Neural progenitor cell (in vitro differentiated cells): ENCODE results near the gene PKN1. TPM values are rescaled to one million over a fixed set of nuclear protein-coding genes. Genes with fewer than 3 reads are reported as not detected.

Experiments used
- DNase-seq: peaks from one replicate; pipeline ENCODE4 v3.0.0-alpha.2; 2016; ENCODE audit warnings: low spot score
- H2AFZ ChIP-seq: fragments of 200-600 bp; sonication (generic); replicated peaks from 2 replicates; pipeline ENCODE4 v1.6.1; 2016; ENCODE audit warnings: antibody characterized with exemption
- H3F3A ChIP-seq: fragments of 200-600 bp; sonication (generic); 2 replicates; pipeline ENCODE4 v1.6.1; 2016; ENCODE audit warnings: antibody characterized with exemption, low read depth
- H3K27ac ChIP-seq: fragments of 200-600 bp; sonication (generic); 2 replicates; pipeline ENCODE4 v1.5.1; 2016; ENCODE audit warnings: mild to moderate bottlenecking
- H3K27me3 ChIP-seq: fragments of 200-600 bp; sonication (generic); 2 replicates; pipeline ENCODE4 v1.6.1; 2016; ENCODE audit warnings: mild to moderate bottlenecking, moderate library complexity
- H3K36me3 ChIP-seq: fragments of 200-600 bp; sonication (generic); 2 replicates; pipeline ENCODE4 v1.5.1; 2016
- H3K4me1 ChIP-seq: fragments of 200-600 bp; sonication (generic); 2 replicates; pipeline ENCODE4 v1.6.1; 2016; ENCODE audit warnings: mixed run types
- H3K4me2 ChIP-seq: fragments of 200-600 bp; sonication (generic); 2 replicates; pipeline ENCODE4 v1.6.1; 2016
- H3K4me3 ChIP-seq: fragments of 200-600 bp; sonication (generic); 2 replicates; pipeline ENCODE4 v1.5.1; 2016
- H3K79me2 ChIP-seq: fragments of 200-600 bp; sonication (generic); 2 replicates; pipeline ENCODE4 v1.6.1; 2016; ENCODE audit warnings: low read depth
- H3K9ac ChIP-seq: fragments of 200-600 bp; sonication (generic); 2 replicates; pipeline ENCODE4 v1.6.1; 2016
- H3K9me3 ChIP-seq: fragments of 200-600 bp; sonication (generic); 2 replicates; pipeline ENCODE4 v1.5.1; 2016; ENCODE audit warnings: low read depth
- H4K20me1 ChIP-seq: fragments of 200-600 bp; sonication (generic); 2 replicates; pipeline ENCODE4 v1.6.1; 2016; ENCODE audit warnings: low read depth
- H3K27ac Mint-ChIP-seq: 3 replicates; pipeline ENCODE4 v1.8.0; 2021; ENCODE audit warnings: mixed read lengths
- H3K27me3 Mint-ChIP-seq: 2 replicates; pipeline ENCODE4 v1.8.0; 2022; ENCODE audit warnings: low read depth, mild to moderate bottlenecking, inconsistent platforms, moderate library complexity, mixed read lengths; ENCODE audit not compliant: insufficient read depth
- H3K36me3 Mint-ChIP-seq: 3 replicates; pipeline ENCODE4 v1.8.0; 2021; ENCODE audit warnings: mixed read lengths
- H3K4me1 Mint-ChIP-seq: 3 replicates; pipeline ENCODE4 v1.8.0; 2021; ENCODE audit warnings: mixed read lengths
- H3K4me3 Mint-ChIP-seq: 3 replicates; pipeline ENCODE4 v1.8.0; 2021; ENCODE audit warnings: mild to moderate bottlenecking, moderate library complexity, mixed read lengths
- H3K9me3 Mint-ChIP-seq: 3 replicates; pipeline ENCODE4 v1.8.0; 2020; ENCODE audit warnings: mixed read lengths
- CTCF ChIP-seq: fragments of 200-600 bp; sonication (generic); IDR thresholded peaks from 2 replicates; pipeline ENCODE4 v1.5.1; 2017; ENCODE audit warnings: antibody characterized with exemption, mild to moderate bottlenecking
- EZH2 ChIP-seq: fragments of 200-600 bp; sonication (generic); IDR thresholded peaks from 2 replicates; pipeline ENCODE4 v1.6.1; 2017; ENCODE audit warnings: antibody characterized with exemption, mild to moderate bottlenecking, moderate library complexity
- EZH2phosphoT487 ChIP-seq: fragments of 200-600 bp; sonication (generic); IDR thresholded peaks from 2 replicates; pipeline ENCODE4 v1.6.1; 2017; ENCODE audit warnings: antibody characterized with exemption
- total RNA-seq: library from RNA; depleted of rRNA; stranded (reverse); fragments of >200 nt; gene quantifications from 2 replicates; pipeline ENCODE4 v1.2.3, GENCODE V29; 2015; ENCODE audit warnings: low replicate concordance

PKN1 gene
- total RNA-seq, 1 donor from 2014 or later, result 29.0 TPM

GRCh38 chr19:14413693-14414181 lies 19.4 kb upstream of the PKN1 start:
- Histone ChIP-seq H3K4me3 (no peak overlapping the region), H3K79me2 (peaks cover 69% of the 10 kb centered on the region), H3K9me3 (no peaks in the 10 kb centered on the region), H3K9ac (no peak overlapping the region), H3K4me2 (no peak overlapping the region), H3K27ac (no peak overlapping the region), H3K27me3 (no peaks in the 10 kb centered on the region), H2AFZ (no peak overlapping the region), H4K20me1 (peaks cover 72% of the 10 kb centered on the region), H3F3A (peaks cover 2% of the 10 kb centered on the region), H3K4me1 (peaks cover 13% of the 10 kb centered on the region), H3K36me3 (no peaks in the 10 kb centered on the region)
- H3K36me3 Mint-ChIP-seq, result peaks cover 25% of the 10 kb centered on the region
- no peaks in the 10 kb centered on the region for H3K9me3 Mint-ChIP-seq
- peaks cover 1% of the 10 kb centered on the region for H3K27me3 Mint-ChIP-seq
- no peak for DNase-seq
- H3K27ac Mint-ChIP-seq, result no peak overlapping the region
- peaks cover 31% of the 10 kb centered on the region for H3K4me1 Mint-ChIP-seq
- H3K4me3 Mint-ChIP-seq, result no peak overlapping the region
- TF ChIP-seq EZH2phosphoT487 (no peak), EZH2 (no peak), CTCF (no peak)

GRCh38 chr19:14414926-14415690 lies 18.0 kb upstream of the PKN1 start:
- Mint-ChIP-seq H3K4me3 (no peak overlapping the region), H3K4me1 (peaks cover 40% of the 10 kb centered on the region), H3K27ac (no peak overlapping the region), H3K36me3 (peaks cover 21% of the 10 kb centered on the region), H3K27me3 (peaks cover 5% of the 10 kb centered on the region), H3K9me3 (no peaks in the 10 kb centered on the region)
- TF ChIP-seq EZH2phosphoT487, result no peak
- TF ChIP-seq CTCF, result no peak
- TF ChIP-seq EZH2, result no peak
- no peak overlapping the region for H3K27ac ChIP-seq
- H3K4me1 ChIP-seq, result peaks cover 13% of the 10 kb centered on the region
- no peak overlapping the region for H2AFZ ChIP-seq
- DNase-seq, result no peak
- H3K9ac ChIP-seq, result no peak overlapping the region
- no peak overlapping the region for H3K4me3 ChIP-seq
- H3K36me3 ChIP-seq, result no peaks in the 10 kb centered on the region
- peaks cover 73% of the 10 kb centered on the region for H4K20me1 ChIP-seq
- H3F3A ChIP-seq, result peaks cover 14% of the 10 kb centered on the region
- H3K27me3 ChIP-seq, result no peaks in the 10 kb centered on the region
- H3K4me2 ChIP-seq, result no peak overlapping the region
- H3K9me3 ChIP-seq, result no peaks in the 10 kb centered on the region
- H3K79me2 ChIP-seq, result peaks cover 70% of the 10 kb centered on the region

GRCh38 chr19:14416817-14417231 lies 16.3 kb upstream of the PKN1 start:
- Histone ChIP-seq H3K9ac (no peak overlapping the region), H3K36me3 (no peaks in the 10 kb centered on the region), H3K4me3 (no peak overlapping the region), H3K27me3 (no peaks in the 10 kb centered on the region), H3K9me3 (no peaks in the 10 kb centered on the region), H3K4me1 (peaks cover 13% of the 10 kb centered on the region), H3K27ac (no peak overlapping the region), H3F3A (peaks cover 18% of the 10 kb centered on the region), H3K4me2 (peak overlapping the region; percentile 84), H3K79me2 (peaks cover 70% of the 10 kb centered on the region), H2AFZ (no peak overlapping the region), H4K20me1 (peaks cover 69% of the 10 kb centered on the region)
- Mint-ChIP-seq H3K36me3 (peaks cover 21% of the 10 kb centered on the region), H3K4me3 (peak overlapping the region; percentile 79), H3K27me3 (peaks cover 5% of the 10 kb centered on the region), H3K4me1 (peaks cover 42% of the 10 kb centered on the region), H3K27ac (peak overlapping the region; percentile 27), H3K9me3 (no peaks in the 10 kb centered on the region)
- DNase-seq, result no peak
- TF ChIP-seq EZH2 (no peak), CTCF (no peak), EZH2phosphoT487 (no peak)
